SH-SY5Y (cell line): Measurements from ENCODE around the gene ENPP5.

Experiments used
- GATA2 ChIP-seq: IDR thresholded peaks from 2 replicates; pipeline ENCODE4 v1.6.1; 2011; ENCODE audit warnings: mild to moderate bottlenecking, low read depth, low read length
- GATA3 ChIP-seq: IDR thresholded peaks from 2 replicates; pipeline ENCODE4 v1.6.1; 2011; ENCODE audit warnings: low read depth, mild to moderate bottlenecking, low read length, moderate library complexity

- TF ChIP-seq GATA2 (no peak), GATA3 (no peak)
These were observed 32.8 kb upstream of the ENPP5 start for GRCh38 chr6:46203391-46204177.
